ENCODE results near the gene CCR1.

Gene CCR1

DNA sequence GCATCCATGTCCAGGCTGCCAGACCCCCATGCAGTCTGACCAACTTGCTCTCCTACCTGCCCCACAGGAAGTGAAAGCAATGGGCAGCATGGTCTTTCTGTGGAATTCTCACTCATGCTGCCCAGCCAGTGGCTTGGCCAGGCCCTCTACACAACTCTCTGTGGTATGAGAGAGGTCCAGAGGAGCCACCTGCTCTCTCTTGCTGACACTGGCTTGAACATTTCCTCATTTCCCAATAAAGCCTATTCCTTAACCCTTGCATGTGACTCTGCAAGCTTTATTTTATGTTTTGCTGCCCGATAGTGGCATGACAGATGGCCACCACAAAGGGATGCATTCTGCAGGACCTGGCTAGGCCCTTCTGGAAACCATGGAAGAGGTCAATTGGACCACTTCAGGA is 53.8 kb downstream of the CCR1 start:
- Histone ChIP-seq H3K9me3 (ENCODE audit: control insufficient read depth, insufficient read depth, low read depth, low read length) (no peaks in the 10 kb centered on the region), H3K4me1 (ENCODE audit: control insufficient read depth, insufficient read depth, low read length) (no peaks in the 10 kb centered on the region), H3K27ac (ENCODE audit: extremely low read depth, low read depth, low read length) (no peak overlapping the region), H3K36me3 (ENCODE audit: control insufficient read depth in 2 of 2, insufficient read depth in 1 of 2, low read length in 2 of 2) (no peaks in the 10 kb centered on the region), H3K4me3 (ENCODE audit: low read depth, low read length) (no peak overlapping the region)
- ChIA-PET CTCF (interaction anchor here (0.6 kb wide), 1 partner anchor 1947 kb away, joined by 3 read pairs; no protein-coding TSS in a partner anchor), POLR2A (no interaction called here)
- TF ChIP-seq ZNF274 (IDR thresholded peaks at IDR 0.05; ENCODE audit: low read length) (no peak), ZNF274 (tag by site-specific recombination; IDR thresholded peaks at IDR 0.05; ENCODE audit: borderline replicate concordance) (no peak), HOXA7 (CRISPR knock-in tag; IDR thresholded peaks at IDR 0.05; ENCODE audit: borderline replicate concordance) (no peak), ZBTB17 (tag by site-specific recombination; IDR thresholded peaks at IDR 0.05) (no peak), EGR2 (tag by site-specific recombination; IDR thresholded peaks at IDR 0.05; ENCODE audit: low read depth) (no peak), ZNF785 (tag by site-specific recombination; IDR thresholded peaks at IDR 0.05) (no peak), RBAK (tag by site-specific recombination; IDR thresholded peaks at IDR 0.05) (no peak), ZNF600 (tag by site-specific recombination; IDR thresholded peaks at IDR 0.05) (no peak)
- TF ChIP-seq, protein P1, sequence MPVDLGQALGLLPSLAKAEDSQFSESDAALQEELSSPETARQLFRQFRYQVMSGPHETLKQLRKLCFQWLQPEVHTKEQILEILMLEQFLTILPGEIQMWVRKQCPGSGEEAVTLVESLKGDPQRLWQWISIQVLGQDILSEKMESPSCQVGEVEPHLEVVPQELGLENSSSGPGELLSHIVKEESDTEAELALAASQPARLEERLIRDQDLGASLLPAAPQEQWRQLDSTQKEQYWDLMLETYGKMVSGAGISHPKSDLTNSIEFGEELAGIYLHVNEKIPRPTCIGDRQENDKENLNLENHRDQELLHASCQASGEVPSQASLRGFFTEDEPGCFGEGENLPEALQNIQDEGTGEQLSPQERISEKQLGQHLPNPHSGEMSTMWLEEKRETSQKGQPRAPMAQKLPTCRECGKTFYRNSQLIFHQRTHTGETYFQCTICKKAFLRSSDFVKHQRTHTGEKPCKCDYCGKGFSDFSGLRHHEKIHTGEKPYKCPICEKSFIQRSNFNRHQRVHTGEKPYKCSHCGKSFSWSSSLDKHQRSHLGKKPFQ (tag by site-specific recombination; IDR thresholded peaks at IDR 0.05), result no peak
